SK-N-MC (cell line): ENCODE data around the gene P3H3.

Experiments
- EZH2 ChIP-seq: fragments of 200-600 bp; sonication (generic); IDR thresholded peaks from one replicate; pipeline ENCODE4 v1.6.1; 2017; ENCODE audit warnings: antibody characterized with exemption
- POLR2AphosphoS5 ChIP-seq: IDR thresholded peaks from 2 replicates; pipeline ENCODE4 v1.6.1; 2012; ENCODE audit warnings: mild to moderate bottlenecking, low read depth, low read length, borderline replicate concordance

GRCh38 chr12:6799147-6799546, 29.1 kb upstream of the P3H3 start:
- TF ChIP-seq EZH2 (no peak), POLR2AphosphoS5 (no peak)
